H1 (cell line): Measurements from ENCODE around the gene SPSB2. TPM values are rescaled to one million over a fixed set of nuclear protein-coding genes. Genes with fewer than 3 reads are reported as not detected.

Source experiments
- CTCF ChIA-PET: fragments of 300-600 bp; sonication (Branson Sonifier 250); formaldehyde crosslinking; loops from one replicate; lab custom pipeline; 2021; ENCODE audit not compliant: partially characterized antibody; lab: Charles Lee
- POLR2A ChIA-PET: fragments of 300-600 bp; sonication (Branson Sonifier 250); formaldehyde crosslinking; loops from one replicate; lab custom pipeline; 2021; ENCODE audit warnings: inconsistent platforms; ENCODE audit not compliant: partially characterized antibody; lab: Charles Lee
- DNase-seq, 2 experiments: peaks; one replicate each; pipeline versions ENCODE4 v3.0.0 to v3.0.0-alpha.2; 2010 to 2022; ENCODE audit warnings: low spot score in 2 of 2, low read depth in 1 of 2, mixed read lengths in 1 of 2
- FAIRE-seq: peaks from 2 replicates; lab custom pipeline; 2011; peaks lifted over from hg19 to GRCh38; lab: Jason Lieb, UNC
- H2AFZ ChIP-seq: 2 replicates; pipeline ENCODE4 v1.8.1; 2012; ENCODE audit warnings: low read length, inconsistent platforms
- H2AK5ac ChIP-seq: 2 replicates; pipeline ENCODE4 v1.6.1; 2013; ENCODE audit warnings: low read depth, low read length
- H2BK120ac ChIP-seq: replicated peaks from 2 replicates; pipeline ENCODE3; 2013; ENCODE audit warnings: low read depth, low read length, inconsistent platforms
- H2BK12ac ChIP-seq: 2 replicates; pipeline ENCODE4 v1.6.1; 2013; ENCODE audit warnings: low read depth, low read length
- H2BK15ac ChIP-seq: 2 replicates; pipeline ENCODE4 v1.6.1; 2013; ENCODE audit warnings: low read length
- H2BK20ac ChIP-seq: 2 replicates; pipeline ENCODE4 v1.6.1; 2013; ENCODE audit warnings: low read length
- H2BK5ac ChIP-seq: 2 replicates; pipeline ENCODE4 v1.6.1; 2013; ENCODE audit warnings: low read depth, low read length
- H3K14ac ChIP-seq: 2 replicates; pipeline ENCODE4 v1.6.1; 2013; ENCODE audit warnings: inconsistent platforms; ENCODE audit not compliant: insufficient read length
- H3K18ac ChIP-seq: 2 replicates; pipeline ENCODE4 v1.6.1; 2013; ENCODE audit warnings: low read length; ENCODE audit errors: extremely low read depth
- H3K23ac ChIP-seq: 2 replicates; pipeline ENCODE4 v1.6.1; 2013; ENCODE audit warnings: inconsistent platforms; ENCODE audit not compliant: insufficient read length
- H3K23me2 ChIP-seq: 2 replicates; pipeline ENCODE4 v1.6.1; 2013; ENCODE audit warnings: low read depth, low read length
- H3K27ac ChIP-seq: 2 replicates; pipeline ENCODE4 v1.6.1; 2011; ENCODE audit warnings: low read depth, low read length, inconsistent platforms
- H3K27me3 ChIP-seq, 4 experiments: replicated peaks in 1 of 4; 1 replicate in 1 of 4; 2 replicates in 3 of 4; pipeline versions ENCODE4 v1.6.1 to v1.8.1; 2011 to 2013; ENCODE audit warnings: low read length in 3 of 4, mild to moderate bottlenecking in 3 of 4, inconsistent platforms in 2 of 4, mixed read lengths in 2 of 4, moderate library complexity in 1 of 4; ENCODE audit not compliant: control insufficient read depth in 3 of 4, insufficient read depth in 3 of 4; ENCODE audit errors: extremely low read depth in 1 of 4
- H3K36me3 ChIP-seq, 4 experiments: 2 replicates each; pipeline versions ENCODE4 v1.6.1 to v1.8.1; 2011 to 2013; ENCODE audit warnings: mild to moderate bottlenecking in 4 of 4, low read length in 3 of 4, moderate library complexity in 2 of 4, control low read depth in 1 of 4, inconsistent platforms in 1 of 4; ENCODE audit not compliant: insufficient read depth in 4 of 4, control insufficient read depth in 2 of 4
- H3K4ac ChIP-seq: replicated peaks from 2 replicates; pipeline ENCODE3; 2013; ENCODE audit warnings: low read length, low read depth, mixed read lengths, inconsistent platforms; ENCODE audit not compliant: insufficient read length
- H3K4me1 ChIP-seq, 4 experiments: replicated peaks in 1 of 4; 1 replicate in 1 of 4; 2 replicates in 3 of 4; pipeline versions ENCODE4 v1.6.1 to v1.8.1; 2011 to 2013; ENCODE audit warnings: low read length in 3 of 4, inconsistent platforms in 2 of 4, mixed read lengths in 1 of 4; ENCODE audit not compliant: insufficient read depth in 4 of 4, control insufficient read depth in 3 of 4
- H3K4me2 ChIP-seq, 2 experiments: 2 replicates each; pipeline versions ENCODE4 v1.6.1 to v1.8.1; 2011 to 2013; ENCODE audit warnings: low read depth in 2 of 2, low read length in 2 of 2, control low read depth in 1 of 2, inconsistent platforms in 1 of 2, mild to moderate bottlenecking in 1 of 2; ENCODE audit not compliant: insufficient read depth in 1 of 2
- H3K4me3 ChIP-seq, 4 experiments: fragments of 200-600, 300-600 bp in 1 of 4; sonication (generic), shearing (Covaris generic), sonication (Bioruptor Twin) in 1 of 4; 2 replicates each; pipeline versions ENCODE4 v1.5.1 to v1.8.1; 2011 to 2016; ENCODE audit warnings: low read length in 4 of 4, low read depth in 3 of 4, control low read depth in 2 of 4, inconsistent platforms in 2 of 4, mild to moderate bottlenecking in 2 of 4, mixed read lengths in 1 of 4, moderate library complexity in 1 of 4; ENCODE audit not compliant: insufficient read depth in 2 of 4; ENCODE audit errors: extremely low read depth in 1 of 4
- H3K56ac ChIP-seq: replicated peaks from 2 replicates; pipeline ENCODE3; 2013; ENCODE audit warnings: low read depth, mild to moderate bottlenecking, mixed read lengths, low read length, inconsistent platforms; ENCODE audit not compliant: insufficient read length
- H3K79me1 ChIP-seq: 2 replicates; pipeline ENCODE4 v1.6.1; 2013; ENCODE audit warnings: low read depth, low read length, control low read depth
- H3K79me2 ChIP-seq, 2 experiments: 2 replicates each; pipeline versions ENCODE4 v1.6.1 to v1.8.1; 2012 to 2013; ENCODE audit warnings: low read length in 2 of 2, mild to moderate bottlenecking in 2 of 2, inconsistent platforms in 1 of 2; ENCODE audit not compliant: insufficient read depth in 2 of 2, control insufficient read depth in 1 of 2
- H3K9ac ChIP-seq, 4 experiments: replicated peaks in 1 of 4; 1 replicate in 1 of 4; 2 replicates in 3 of 4; pipeline versions ENCODE4 v1.6.1 to v1.8.1; 2011 to 2013; ENCODE audit warnings: low read depth in 3 of 4, low read length in 3 of 4, control low read depth in 2 of 4, mild to moderate bottlenecking in 2 of 4, moderate library complexity in 2 of 4, inconsistent platforms in 1 of 4; ENCODE audit errors: extremely low read depth in 1 of 4
- H3K9me3 ChIP-seq, 2 experiments: 2 replicates each; pipeline versions ENCODE4 v1.6.1 to v1.8.1; 2012 to 2013; ENCODE audit warnings: mild to moderate bottlenecking in 2 of 2, moderate library complexity in 2 of 2, control low read depth in 1 of 2, inconsistent platforms in 1 of 2, low read depth in 1 of 2, low read length in 1 of 2, mixed read lengths in 1 of 2; ENCODE audit not compliant: insufficient read depth in 2 of 2
- H4K20me1 ChIP-seq, 2 experiments: replicated peaks in 1 of 2; 2 replicates each; pipeline versions ENCODE3 to v1.8.1; 2011 to 2013; ENCODE audit warnings: inconsistent platforms in 2 of 2, low read length in 2 of 2, mild to moderate bottlenecking in 1 of 2; ENCODE audit not compliant: insufficient read depth in 2 of 2, control insufficient read depth in 1 of 2
- H4K5ac ChIP-seq: 2 replicates; pipeline ENCODE4 v1.6.1; 2013; ENCODE audit warnings: low read length, low read depth, mixed read lengths, inconsistent platforms; ENCODE audit not compliant: insufficient read length
- H4K8ac ChIP-seq: 2 replicates; pipeline ENCODE4 v1.8.0; 2013; ENCODE audit warnings: mild to moderate bottlenecking, moderate library complexity, low read length, inconsistent platforms; ENCODE audit not compliant: insufficient read depth; ENCODE audit errors: extremely low read depth
- H4K91ac ChIP-seq: replicated peaks from 2 replicates; pipeline ENCODE3; 2013; ENCODE audit warnings: low read length, mixed read lengths, inconsistent platforms; ENCODE audit not compliant: insufficient read length
- RBBP5 ChIP-seq: IDR thresholded peaks from 2 replicates; pipeline ENCODE4 v1.7.1; 2012; ENCODE audit warnings: low read depth, mild to moderate bottlenecking, inconsistent platforms, low read length, moderate library complexity, borderline replicate concordance
- TEAD4 ChIP-seq: IDR thresholded peaks from 2 replicates; pipeline ENCODE4 v1.6.1; 2012; ENCODE audit warnings: low read depth, low read length, inconsistent platforms, mixed read lengths
- WGBS, 2 experiments: shearing (Covaris generic) in 1 of 2; methylation state at CpG; one replicate each; pipeline versions ENCODE4 v1.1.6 to v1.1.7; 2013 to 2015; ENCODE audit warnings: low lambda C conversion rate in 2 of 2, mixed read lengths in 2 of 2, inconsistent platforms in 1 of 2, low coverage in 1 of 2, missing lambda C conversion rate in 1 of 2; ENCODE audit not compliant: insufficient replicate concordance in 2 of 2, insufficient coverage in 1 of 2, insufficient read length in 1 of 2; ENCODE audit errors: extremely low coverage in 1 of 2, missing lambda C conversion rate in 1 of 2; 5-methylcytosine and 5-hydroxymethylcytosine counted together
- polyA plus RNA-seq, 7 experiments: library from polyadenylated mRNA; depleted of rRNA in 3 of 7; stranded (reverse) in 5 of 7; unstranded in 2 of 7; fragments of >200 nt in 5 of 7; fragments of 200-250 nt in 2 of 7; gene quantifications; 1 replicate in 5 of 7; 2 replicates in 1 of 7; 4 replicates in 1 of 7; pipeline versions ENCODE4 v1.2.1 to v1.2.3, GENCODE V29; 2011 to 2013; ENCODE audit warnings: missing spikeins in 2 of 7, mixed read lengths in 2 of 7
- total RNA-seq: library from RNA; stranded (reverse); fragmentation: NEBNext Ultra II Directional; extraction: Animal tissue kit (Norgen Biotek cat#: 25700); gene quantifications from 2 replicates; pipeline ENCODE4 v1.2.1, GENCODE V29; 2021

Gene SPSB2
- total and polyA plus RNA-seq, 2 of the 8 experiments (the other 6 are each of a cell fraction or from before 2014, with no cell fraction given), result 13.0 to 23.2 TPM

DNA sequence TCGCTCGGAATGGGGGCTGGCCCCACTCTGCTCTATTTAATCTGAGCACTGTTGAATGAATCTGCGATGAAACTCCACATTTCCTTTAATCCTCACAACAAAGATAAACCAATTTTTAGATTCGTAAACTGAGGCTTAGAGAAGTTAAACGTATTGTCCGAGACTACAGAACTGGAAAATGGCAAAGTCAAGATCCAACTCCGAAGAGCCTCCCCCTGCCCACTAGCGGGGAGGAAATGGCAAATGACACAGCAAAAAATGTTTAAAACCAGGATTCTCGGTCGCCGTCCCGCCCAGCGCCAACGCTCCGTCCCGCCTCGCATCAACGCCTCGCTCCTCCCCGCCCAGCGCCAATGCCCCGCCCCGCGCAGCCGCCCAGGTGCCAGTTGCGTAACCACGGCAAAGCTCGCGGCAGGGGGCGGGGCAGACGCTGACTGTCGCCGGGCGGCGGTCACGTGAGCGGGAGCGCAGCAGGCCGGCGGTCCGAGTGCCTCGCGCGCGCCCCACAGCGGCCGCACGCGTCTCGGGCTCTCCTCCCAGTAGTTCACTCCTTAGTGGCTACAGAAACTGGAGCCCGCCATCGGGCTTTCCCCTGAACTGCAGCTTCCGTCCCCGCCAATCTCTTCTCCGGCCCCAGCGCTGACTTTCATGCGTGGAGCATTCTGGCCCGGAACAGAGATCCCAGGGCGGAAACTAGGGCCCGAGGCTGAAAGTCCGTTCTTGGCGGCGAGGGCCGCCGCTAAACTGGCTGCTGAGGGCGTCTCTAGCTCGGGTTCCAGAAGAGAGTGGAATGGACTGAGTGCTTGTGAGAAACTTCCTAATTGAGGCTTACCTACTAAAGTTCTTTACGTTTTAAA, 17.9 kb upstream of the SPSB2 start:
- H3K27ac ChIP-seq, result peak overlapping the region; percentile 76
- FAIRE-seq (peak; percentile 45), DNase-seq (peak; percentile 92 to 99)
- no peak overlapping the region for H2BK120ac ChIP-seq
- H3K79me1 ChIP-seq, result no peaks in the 10 kb centered on the region
- no peaks in the 10 kb centered on the region for H4K20me1 ChIP-seq
- peak overlapping the region; percentile 2 for H4K91ac ChIP-seq
- H3K27me3 ChIP-seq, result no peaks in the 10 kb centered on the region
- H3K18ac ChIP-seq, result peak overlapping the region; percentile 71; the same call in 1 of the 2 replicates
- peak overlapping the region; percentile 60 for H4K5ac ChIP-seq
- CTCF ChIA-PET, result interaction anchor here (0.7 to 5.0 kb wide), 27 partner anchors 9 to 138 kb away, joined by 3 to 84 read pairs (median 5); partner anchors contain the start of genes C12orf57, CDCA3, ENO2 and MLF2
- H2AK5ac ChIP-seq, result no peak overlapping the region
- WGBS, 2 experiments, result 9% methylated on average over 53 of the region's 68 CpGs; no CpG with 5 or more reads in 1 of the 2 experiments
- H3K36me3 ChIP-seq, result no peaks in the 10 kb centered on the region
- H3K4me3 ChIP-seq, result peak overlapping the region; percentile 31 to 63 (median 56)
- peaks cover 0 to 9% (median 2%) of the 10 kb centered on the region in 4 experiments; a peak in 4 of 7 replicates for H3K4me1 ChIP-seq
- no peak overlapping the region for H2BK20ac ChIP-seq
- H3K79me2 ChIP-seq, result no peaks in the 10 kb centered on the region
- H4K8ac ChIP-seq, result peak overlapping the region; percentile 91; the same call in 1 of the 2 replicates
- H3K4ac ChIP-seq, result no peak overlapping the region
- H2AFZ ChIP-seq, result peak overlapping the region; percentile 23; the same call in 1 of the 2 replicates
- no peak overlapping the region for H3K14ac ChIP-seq
- no peak overlapping the region for H2BK15ac ChIP-seq
- H3K23me2 ChIP-seq, result no peaks in the 10 kb centered on the region
- POLR2A ChIA-PET, result interaction anchor here (0.9 to 7.8 kb wide), 24 partner anchors 9 to 71 kb away, joined by 3 to 86 read pairs (median 6); partner anchors contain the start of genes C12orf57, ENO2, LRRC23 and RNU7-1
- peak overlapping the region; percentile 47 to 69 for H3K4me2 ChIP-seq
- H2BK5ac ChIP-seq, result peak overlapping the region; percentile 53
- H2BK12ac ChIP-seq, result peak overlapping the region; percentile 10; the same call in 1 of the 2 replicates
- H3K9ac ChIP-seq, result peak overlapping the region; percentile 10 to 72 (median 66); a peak in 5 of 7 replicates
- H3K23ac ChIP-seq, result no peak overlapping the region
- no peak overlapping the region for H3K56ac ChIP-seq
- no peaks in the 10 kb centered on the region for H3K9me3 ChIP-seq
- TF ChIP-seq TEAD4 (peak; percentile 39; the same call in 1 of the 2 replicates), RBBP5 (peak; percentile 35; the same call in 1 of the 2 replicates)
